ENCODE data around the gene CD38.

CD38 gene

DNA sequence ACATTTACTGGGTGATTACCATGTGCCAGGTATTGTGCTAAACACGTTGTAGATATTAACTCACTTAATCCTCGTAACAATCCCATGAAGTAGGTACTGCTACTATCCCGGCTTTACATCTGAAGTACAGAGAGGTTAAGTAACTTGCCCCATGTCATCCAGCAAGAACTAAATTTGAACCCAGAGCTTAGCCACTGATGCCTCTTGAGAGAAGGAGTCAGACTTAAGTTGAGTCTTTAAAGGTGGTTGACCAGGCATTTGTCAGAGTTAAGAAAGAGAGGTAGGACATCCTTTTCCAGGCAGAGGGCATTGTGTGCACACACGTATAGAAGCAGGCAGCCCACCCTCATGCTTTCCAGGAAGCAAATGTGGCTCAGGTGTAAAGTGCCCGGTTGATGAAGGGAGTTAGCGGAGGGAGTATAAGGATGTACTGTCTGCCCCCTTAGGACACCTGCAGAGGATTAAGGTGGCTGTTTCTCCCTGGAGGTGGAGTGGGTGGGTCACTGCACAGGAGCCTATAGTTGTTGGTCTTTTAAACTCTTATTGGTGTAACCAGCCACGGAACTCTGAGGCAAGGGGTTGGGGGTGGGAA lies 335 bp upstream of the CD38 start:
- TF ChIP-seq, protein P1, sequence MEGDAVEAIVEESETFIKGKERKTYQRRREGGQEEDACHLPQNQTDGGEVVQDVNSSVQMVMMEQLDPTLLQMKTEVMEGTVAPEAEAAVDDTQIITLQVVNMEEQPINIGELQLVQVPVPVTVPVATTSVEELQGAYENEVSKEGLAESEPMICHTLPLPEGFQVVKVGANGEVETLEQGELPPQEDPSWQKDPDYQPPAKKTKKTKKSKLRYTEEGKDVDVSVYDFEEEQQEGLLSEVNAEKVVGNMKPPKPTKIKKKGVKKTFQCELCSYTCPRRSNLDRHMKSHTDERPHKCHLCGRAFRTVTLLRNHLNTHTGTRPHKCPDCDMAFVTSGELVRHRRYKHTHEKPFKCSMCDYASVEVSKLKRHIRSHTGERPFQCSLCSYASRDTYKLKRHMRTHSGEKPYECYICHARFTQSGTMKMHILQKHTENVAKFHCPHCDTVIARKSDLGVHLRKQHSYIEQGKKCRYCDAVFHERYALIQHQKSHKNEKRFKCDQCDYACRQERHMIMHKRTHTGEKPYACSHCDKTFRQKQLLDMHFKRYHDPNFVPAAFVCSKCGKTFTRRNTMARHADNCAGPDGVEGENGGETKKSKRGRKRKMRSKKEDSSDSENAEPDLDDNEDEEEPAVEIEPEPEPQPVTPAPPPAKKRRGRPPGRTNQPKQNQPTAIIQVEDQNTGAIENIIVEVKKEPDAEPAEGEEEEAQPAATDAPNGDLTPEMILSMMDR (conservative IDR thresholded peaks at IDR 0.05): no peak
- no peak overlapping the region for H3K27ac ChIP-seq

- peak overlapping the region; percentile 31 for H3K27ac ChIP-seq
Observed at GRCh38 chr4:15779306-15779705, 1.2 kb downstream of the CD38 start.

DNA sequence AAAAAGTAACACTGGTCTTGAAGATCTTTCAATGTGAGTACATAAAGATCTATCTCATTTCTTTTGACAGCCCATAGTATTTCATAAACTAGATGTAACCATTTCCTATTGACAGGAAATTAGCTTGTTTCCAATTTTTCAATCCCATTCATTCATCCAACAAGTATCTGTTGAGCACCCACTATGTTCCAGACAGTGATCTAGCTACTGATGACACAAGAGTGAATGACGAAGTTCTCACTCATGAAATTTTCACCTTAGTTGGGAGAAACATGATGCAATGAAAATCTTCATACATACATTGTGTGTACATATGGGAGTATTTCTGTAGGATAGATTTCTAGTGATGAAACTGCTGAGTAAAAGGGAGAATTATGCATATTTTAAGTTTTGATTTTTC lies 1.7 kb downstream of the CD38 start:
- TF ChIP-seq, protein P1 (conservative IDR thresholded peaks at IDR 0.05): no peak
- peak overlapping the region; percentile 31 for H3K27ac ChIP-seq

More at GRCh38 chr4:15779306-15779705, 1.2 kb downstream of the CD38 start:
- TF ChIP-seq, protein P1 (conservative IDR thresholded peaks at IDR 0.05): peak; percentile 42

GRCh38 chr4:15781427-15782095 lies 3.4 kb downstream of the CD38 start:
- no peak overlapping the region for H3K27ac ChIP-seq
- TF ChIP-seq, protein P1 (conservative IDR thresholded peaks at IDR 0.05): no peak

DNA sequence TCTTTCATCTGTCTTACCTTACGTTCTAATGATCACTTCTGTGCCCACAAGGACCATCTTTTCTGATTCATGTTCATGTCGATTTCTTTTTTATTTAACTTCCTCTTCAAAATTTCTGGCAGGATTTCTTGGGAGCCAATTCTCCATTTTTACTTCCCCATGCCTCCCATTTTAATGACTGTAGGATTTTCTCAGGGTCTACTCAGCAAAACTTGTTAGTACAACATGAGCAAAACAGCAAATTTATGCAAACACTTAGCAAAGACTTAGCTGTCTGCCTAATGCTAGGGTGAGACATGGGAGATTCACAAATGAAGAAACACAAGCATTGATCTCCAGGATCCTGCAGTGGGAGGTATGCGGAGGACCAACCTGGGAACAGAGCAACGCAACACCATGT lies 5.5 kb downstream of the CD38 start:
- TF ChIP-seq, protein P1 (conservative IDR thresholded peaks at IDR 0.05): no peak
- no peak overlapping the region for H3K27ac ChIP-seq

DNA sequence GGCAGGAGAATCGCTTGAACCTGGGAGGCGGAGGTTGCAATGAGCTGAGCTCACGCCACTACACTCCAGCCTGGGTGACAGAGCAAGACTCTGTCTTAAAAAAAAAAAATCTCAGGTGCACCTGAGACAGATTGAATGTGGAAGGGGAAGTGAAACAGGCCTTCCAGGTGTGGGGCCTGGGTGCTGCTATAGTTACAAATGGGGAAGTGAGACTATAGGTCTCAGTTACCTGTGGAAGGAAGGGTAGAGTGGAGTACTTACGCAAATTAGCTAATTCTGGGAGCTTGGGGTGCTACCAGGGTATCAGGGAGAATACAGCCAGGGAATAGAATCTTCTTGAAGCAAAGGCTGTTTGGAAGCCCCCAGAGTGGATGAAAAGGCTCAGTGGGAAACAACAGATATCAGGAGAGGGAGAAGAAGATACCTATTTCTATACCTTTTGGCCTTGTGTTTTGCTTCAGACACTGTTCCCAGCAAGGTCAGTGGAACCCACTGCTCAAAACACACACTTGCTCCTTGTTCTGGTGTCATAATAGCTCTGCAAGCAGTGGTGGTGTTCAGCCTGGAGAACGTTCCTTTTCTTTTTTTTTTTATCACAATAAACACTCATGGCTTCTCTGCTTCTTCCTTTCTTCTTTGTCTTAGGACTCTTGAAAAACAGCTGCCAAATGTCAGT lies 7.0 kb downstream of the CD38 start:
- TF ChIP-seq, protein P1 (conservative IDR thresholded peaks at IDR 0.05): no peak
- H3K27ac ChIP-seq: no peak overlapping the region

- TF ChIP-seq, protein P1 (conservative IDR thresholded peaks at IDR 0.05): no peak
- H3K27ac ChIP-seq: no peak overlapping the region
Observed at GRCh38 chr4:15786743-15787142, 8.6 kb downstream of the CD38 start.
